Suppressor macrophage treated with lipopolysaccharide for 1 hour (primary cell): ENCODE results near the gene WSB1.

Source experiments
- DNase-seq, 3 donors: peaks; one replicate each; pipeline ENCODE4 v3.0.0-alpha.2; 2020 to 2022

The WSB1 gene

DNA sequence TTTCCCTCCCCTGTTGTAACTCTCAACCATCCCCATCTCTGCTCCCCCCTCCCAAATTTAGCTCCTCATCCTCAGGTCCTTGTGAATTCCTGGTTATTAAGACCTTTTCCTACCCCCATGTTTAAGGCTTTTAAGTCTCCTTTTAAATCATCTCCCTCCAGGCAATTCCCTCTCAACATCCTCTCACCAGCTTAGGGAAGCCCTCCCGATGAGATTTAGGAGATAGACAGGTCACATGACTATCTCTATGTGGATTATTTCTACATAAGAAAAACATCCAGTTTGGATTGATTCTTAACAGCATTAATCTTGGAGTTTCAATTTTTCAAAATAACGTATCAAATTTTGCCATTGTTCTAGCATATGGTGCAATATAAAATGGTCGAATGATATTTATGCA lies 12.5 kb upstream of the WSB1 start:
- DNase-seq: no peak

DNA sequence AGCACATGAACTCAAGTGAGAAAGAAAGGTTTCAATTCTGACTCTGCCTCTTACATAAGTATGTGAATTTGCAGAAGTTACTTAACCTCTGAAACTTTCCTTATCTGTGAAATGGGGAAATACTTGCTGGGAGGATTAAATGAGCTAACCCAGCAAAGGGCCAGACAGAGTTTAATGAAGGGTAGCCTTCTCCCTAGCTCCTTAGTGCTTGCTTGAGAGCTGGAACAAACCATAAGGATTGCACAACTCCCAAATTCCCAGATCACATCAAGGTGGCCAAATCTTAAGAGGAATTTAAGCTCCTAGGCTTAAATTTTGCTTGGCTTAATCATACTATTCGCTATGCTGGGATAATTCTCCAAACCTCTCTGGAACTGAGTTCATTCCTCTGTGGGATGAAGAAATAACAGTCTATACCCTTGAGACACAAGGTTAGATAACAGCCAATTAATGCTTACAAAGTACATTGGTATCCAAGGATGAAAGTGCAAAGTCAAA lies 11.8 kb upstream of the WSB1 start:
- peak; percentile 70 to 89 (median 87) for DNase-seq

DNA sequence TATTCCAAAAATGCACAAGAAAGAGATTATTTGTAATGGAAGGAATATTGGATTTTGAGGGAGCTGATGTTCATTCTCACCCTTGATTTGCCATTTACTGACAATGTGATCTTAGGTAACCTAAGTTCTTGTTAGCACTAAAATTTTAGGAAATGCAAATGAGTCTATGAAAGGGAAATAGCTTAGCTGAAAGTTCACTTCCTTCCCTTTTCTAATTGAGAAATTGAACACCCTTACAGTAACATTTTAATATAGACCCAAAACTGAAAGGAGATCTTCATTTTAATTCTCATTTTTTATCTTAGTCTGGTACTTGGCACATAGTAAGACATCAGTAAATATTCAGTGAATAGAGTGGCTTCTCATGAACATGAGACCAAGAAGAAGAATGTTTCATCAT lies 10.9 kb upstream of the WSB1 start:
- peak; percentile 32 to 81 (median 69) for DNase-seq

DNA sequence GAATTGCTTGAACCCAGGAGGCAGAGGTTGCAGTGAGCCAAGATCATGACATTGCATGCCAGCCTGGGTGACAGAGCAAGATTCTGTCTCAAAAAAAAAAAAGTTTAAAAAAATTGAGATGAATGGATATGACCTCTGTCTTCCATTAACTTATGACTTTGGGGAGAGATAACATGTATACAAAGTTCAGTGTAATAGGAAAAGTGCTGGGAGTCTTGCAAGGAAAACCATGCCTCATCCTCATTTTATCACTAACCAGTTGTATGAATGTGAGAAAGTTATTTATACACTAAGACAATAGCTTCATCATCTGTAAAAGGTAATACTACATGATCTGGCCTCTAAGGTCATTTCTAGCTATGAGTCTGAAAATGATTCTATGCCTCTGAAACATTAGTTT lies 10.2 kb upstream of the WSB1 start:
- DNase-seq: peak in 1 of 3 donors; percentile 10

DNA sequence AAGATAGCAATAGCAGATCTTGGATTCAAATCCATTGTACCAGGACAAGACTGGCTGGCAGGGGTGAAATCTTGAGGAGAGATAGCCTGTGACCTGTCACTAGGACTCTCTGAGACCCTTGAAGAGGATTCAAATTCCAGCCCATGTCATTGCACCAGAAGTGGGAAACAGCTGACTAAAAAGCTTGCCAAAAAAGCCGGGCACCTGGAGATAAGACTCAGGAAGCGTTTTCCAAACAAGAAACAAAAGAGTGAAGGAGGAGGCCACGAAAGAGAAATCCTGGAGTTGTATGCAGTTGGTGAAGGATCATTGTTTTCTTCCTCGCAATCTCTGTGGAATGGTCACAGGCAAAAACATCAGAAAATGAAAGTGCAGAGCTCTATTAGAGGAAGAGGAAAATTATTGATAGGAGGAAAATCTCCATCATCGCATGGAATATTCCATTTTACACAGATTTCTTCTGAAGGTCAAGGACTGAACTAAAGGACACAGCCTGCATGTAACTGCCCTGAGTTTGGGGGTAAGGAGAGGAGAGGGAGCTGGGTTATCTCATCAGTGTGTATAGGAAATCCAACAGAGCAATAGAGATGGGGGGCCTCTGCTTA lies 9.0 kb upstream of the WSB1 start:
- peak in 1 of 3 donors; percentile 17 for DNase-seq

DNA sequence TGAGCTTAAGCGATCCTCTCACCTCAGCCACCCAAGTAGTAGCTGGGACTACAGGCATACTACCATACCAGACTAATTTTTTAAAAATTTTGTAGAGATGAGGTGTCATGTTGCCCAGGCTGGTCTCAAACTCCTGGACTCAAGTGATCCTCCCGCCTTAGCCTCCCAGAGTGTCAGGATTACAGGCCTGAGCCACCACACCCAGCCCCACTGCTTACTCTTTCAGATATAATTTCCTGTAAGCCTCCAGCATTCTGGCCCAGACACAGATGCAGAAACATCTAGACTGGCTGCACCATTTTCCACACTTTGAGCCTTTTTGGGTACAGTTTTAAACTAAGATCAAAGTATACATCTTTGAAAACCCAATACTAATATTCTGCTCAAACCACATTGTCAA lies 8.4 kb upstream of the WSB1 start:
- DNase-seq: peak in 1 of 3 donors; percentile 16

DNA sequence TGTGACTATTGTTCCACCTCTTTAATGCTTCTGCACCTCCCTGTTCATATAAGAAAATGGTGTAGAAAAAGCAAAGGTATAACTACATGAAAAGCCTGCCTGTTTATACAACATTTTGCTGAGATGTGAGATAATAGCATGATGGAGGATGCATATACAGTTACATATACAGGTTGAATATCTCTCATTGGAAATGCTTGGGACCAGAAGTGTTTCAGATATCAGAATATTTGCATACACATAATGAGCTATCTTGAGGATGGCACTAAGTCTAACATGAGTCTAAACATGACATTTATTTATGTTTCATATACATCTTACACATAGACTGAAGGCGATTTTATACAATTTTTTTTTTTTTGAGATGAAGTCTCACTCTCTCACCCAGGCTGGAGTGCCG lies 5.7 kb upstream of the WSB1 start:
- DNase-seq: no peak

DNA sequence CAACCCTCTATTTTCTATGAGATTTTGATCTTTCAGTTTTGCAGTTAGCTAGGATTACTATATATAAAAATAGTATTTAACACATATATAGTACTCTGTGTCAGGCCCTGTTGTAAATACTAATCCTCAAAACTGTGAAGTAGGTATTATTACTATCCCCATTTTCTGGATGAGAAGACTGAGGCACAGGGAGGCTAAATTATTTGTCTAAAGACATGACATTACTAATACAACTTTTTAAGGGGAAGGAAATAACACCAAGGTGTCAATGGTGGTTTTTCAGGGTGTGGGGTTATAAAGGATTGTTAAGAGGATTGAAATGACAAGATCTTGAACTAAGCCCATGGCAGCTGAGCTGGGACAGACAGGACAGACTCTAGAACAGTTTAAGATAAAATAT lies 4.1 kb upstream of the WSB1 start:
- DNase-seq: no peak

DNA sequence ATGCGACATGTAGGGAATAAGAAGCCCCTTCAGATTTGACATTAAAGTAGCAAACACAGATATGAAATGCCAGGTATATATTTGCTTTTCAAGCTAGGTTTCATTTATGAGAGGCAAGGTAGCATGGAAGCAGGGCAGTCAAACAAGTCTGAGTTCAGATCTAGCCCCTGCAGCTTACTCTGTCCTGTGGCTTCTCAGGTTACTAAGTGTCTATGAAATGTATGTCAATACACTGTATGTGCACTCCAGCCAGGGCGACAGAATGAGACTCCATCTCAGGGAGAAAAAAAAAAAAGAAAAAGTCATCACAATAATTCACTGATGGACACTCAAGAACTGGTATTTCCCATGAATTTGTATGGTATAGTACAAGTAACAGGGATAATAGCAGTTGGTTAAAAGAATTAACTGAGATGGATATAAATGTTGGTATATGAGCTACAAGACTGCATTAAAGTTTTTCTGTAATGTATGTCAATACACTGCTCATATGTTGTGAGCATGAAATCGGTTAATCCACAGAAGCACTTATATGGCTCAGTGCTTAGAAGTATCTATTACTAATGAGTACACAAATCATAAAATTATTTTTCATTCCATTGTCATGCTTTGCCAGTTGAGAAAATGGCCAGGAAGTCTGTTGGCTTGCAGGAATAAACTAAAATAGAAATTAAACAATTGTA lies 2.9 kb upstream of the WSB1 start:
- DNase-seq: no peak

DNA sequence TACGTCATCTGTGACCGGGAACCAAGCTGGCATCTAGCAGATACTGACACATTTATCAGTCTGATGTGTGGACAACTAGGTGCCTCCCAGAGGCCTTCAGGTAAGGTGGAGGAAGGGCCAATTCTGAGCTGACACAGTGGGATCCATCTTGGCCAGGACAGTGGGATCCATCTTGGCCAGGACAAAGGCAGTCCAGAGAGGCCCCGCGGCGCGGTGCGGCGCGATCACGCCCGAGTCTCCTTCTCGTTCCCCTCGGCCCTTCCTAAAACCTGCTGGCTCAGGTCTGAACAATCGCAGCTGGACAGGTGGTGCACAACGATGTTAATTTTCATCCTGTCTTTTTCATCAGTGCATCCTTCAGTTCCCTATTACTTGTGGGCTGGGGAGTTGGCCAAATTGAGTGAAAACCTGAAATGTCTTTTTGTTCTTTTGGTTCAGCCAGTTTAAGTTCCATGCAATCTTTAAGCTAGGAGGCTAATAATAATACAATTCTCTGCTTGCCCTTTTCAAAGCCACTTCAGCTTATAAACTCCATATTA lies 486 bp upstream of the WSB1 start:
- DNase-seq: no peak

DNA sequence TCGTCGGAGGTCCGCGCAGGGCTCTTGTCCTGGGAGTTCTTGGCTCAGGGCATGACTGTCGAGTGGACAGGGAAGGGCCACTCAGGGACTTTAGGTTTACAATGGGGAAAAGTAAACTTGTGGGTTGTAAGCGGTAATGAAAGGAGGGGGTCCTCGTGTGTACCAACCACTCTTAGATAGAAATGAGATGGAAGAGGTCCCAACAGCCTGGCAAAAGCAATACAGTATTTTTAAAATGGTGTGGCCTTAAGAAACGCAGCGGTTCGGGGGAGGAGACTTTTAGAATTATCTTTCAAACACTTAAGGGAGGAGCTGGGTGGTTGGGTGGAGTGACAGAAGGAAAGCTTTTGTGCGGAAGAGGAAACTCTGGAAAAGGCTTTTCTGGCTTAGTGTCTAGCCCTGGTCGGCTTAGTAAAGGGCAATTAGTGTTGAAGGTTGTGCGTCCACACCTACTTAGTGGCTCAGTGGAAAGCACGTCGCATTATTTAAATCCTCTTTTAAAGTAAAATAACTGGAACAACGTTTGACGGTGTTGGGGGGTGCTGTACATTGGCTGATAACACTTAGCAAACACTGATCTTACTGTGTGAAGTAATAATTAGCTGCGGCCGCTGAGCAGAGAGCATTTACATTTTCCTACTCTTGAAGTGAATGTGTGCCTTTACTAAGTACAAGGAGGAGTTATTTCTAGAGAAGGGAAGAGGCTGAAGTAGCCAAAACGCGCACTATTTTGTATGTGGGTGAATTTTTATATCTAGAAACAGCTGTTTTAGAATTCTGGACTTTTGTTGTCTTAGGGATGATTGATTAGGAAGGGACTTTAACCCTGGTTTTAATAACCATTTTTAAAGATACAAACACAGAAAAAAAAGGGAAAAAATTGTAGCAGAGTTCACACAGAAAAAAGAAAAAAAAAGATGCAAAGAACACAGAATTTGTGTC lies 1.0 kb downstream of the WSB1 start:
- DNase-seq: peak; percentile 85 to 89 (median 87)

DNA sequence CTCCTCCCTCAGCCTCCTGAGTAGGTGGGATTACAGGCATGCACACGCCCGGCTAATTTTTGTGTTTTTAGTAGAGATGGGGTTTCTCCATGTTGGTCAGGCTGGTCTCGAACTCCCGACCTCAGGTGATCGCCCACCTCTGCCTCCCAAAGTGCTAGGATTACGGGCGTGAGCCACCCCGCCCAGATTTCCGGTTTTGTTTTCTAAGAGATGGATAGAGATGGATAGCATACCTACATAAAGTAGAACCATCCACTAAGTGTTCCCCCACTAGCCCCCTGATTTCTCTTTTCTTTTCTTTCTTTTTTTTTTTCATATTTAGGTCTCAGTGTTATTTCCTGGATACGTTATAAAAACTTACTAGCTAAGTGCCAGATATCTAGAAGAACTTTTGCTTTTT lies 2.0 kb downstream of the WSB1 start:
- DNase-seq: no peak

DNA sequence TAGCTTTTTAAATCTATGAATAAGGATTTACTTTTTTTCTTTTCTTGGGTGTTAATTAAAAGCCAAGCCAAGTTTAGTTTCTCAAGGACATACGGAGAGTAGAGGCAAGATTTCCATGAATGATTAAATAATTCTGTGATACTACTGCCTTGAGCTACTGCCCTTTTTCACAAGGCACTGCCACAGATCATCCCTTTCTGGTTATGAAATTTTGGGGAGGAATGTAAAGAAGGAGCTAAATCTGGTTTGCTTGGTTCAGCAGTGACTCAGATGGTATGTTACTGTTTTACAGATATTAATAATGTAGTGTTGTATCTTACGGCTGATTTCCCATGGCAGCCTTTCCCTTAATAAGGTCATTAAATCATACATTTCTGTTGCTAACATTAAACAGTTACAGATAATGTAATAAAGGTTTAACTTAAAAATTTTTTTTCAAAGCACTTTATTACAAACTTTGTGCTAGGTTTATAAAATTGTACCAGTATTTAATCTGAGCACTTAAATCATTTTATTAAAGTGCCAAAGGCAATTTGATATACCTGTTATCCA lies 2.6 kb downstream of the WSB1 start:
- DNase-seq: peak; percentile 54 to 77 (median 75)

DNA sequence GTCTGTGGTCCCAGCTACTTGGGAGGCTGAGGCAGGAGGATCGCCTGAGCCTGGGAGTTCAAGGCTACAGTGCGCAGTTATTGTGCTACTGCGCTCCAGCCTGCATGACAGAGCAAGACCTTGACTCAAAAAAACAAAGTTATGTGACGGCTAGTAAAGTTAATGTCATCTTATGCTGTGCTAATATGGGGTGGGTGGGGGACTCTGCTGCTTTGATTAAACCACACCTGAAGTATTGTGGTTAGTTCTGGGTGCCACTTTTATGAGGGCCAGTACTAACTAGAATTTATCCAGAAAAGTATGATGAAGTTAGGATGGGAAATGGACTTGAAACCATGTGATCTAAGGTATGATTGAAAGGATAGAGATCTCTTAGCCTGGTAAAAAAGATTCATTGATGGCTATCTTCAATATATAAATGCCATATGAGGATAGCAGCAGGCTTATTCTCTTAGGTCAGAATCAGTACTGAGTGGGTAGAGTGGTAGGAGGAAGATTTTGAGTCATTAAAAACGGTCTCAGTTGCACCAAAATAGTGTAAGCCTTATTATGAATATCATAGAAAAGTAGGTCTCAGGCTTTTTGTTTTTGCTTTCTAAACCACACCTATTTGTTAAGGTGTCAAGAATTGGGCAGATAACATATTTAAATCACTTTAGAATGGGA lies 5.6 kb downstream of the WSB1 start:
- DNase-seq: peak in 2 of 3 donors; percentile 47 to 52

DNA sequence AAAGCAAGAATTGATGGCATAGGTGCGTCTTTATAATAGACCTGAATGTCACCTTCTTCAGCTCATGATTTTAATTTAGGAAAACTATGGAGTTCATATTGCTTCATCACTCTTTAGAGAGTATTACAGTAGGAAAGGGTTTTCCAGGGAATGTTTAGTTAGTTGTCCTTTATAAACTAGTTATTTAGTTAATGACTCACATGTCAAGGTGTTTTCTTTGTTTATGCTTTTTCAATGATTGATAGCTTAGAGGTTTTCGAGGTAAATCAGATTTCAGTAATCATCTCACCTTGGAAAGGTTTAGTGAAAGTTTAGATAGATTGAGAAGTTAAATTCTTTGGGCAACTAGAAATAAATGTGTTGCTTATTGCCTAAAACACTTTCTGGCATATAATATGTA lies 9.8 kb downstream of the WSB1 start:
- DNase-seq: no peak

DNA sequence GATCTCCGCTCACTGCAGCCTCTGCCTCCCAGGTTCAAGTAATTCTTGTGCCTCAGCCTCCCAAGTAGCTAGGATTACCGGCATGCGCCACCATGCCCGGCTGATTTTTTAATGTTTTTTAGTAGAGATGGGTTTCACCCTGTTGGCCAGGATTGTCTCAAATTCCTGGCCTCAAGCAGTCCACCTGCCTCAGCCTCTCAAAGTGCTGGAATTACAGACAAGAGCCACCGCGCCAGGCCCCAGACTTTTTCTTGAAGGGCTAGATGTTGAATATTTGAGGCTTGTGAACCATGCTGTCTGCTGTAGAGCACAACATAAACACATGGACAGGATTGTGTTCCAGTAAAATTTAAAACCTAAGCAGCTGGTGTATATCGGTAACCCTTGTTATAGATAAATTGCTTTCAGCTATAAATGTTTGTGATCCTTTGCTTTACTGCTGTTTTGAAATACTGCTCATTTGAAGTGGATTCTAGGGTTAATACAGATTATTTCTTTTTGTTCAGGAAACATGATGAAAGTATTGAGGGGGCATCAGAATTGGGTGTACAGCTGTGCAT lies 12.4 kb downstream of the WSB1 start:
- no peak for DNase-seq

DNA sequence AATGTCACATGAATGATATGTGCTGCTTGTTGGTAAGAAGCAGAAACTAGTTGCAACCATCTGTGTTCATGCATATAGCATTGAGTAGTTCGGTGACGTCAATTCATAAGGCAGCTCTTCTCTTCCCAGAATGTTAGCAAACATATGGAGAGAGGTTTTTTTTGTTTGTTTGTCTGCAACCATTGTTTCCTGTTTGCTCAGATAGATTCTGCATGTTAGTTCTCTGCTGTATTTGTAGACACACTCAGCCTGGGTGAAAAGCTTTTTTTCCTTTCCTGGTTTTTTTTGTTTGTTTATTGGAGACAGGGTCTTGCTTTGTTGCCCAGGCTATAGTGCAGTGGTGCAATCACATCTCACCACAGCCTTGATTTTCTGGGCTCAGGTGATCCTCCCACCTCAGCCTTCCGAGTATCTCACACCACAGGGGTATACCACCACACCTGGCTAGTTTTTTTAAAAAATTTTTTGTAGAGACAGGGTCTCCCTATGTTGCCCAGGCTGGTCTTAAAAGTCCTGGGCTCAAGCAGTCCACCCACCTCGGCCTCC lies 16.7 kb downstream of the WSB1 start:
- no peak for DNase-seq

DNA sequence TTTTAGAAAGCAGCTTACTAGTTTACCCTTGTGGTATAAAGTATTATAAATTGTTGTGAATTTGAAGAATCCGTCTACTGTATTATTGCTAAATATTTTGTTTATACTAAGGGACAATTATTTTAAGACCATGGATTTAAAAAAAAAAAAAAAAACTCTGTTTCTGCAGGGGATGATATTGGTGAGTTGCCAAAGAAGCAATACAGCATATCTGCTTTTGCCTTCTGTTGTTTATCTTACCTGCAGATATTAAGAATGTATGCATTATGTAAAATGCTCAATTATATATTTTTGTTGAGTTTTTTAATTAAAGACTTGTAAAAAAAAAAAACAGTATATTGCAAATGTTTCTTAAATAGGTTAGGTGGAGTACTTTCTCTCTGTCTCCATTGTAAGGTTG lies 19.4 kb downstream of the WSB1 start:
- DNase-seq: no peak

DNA sequence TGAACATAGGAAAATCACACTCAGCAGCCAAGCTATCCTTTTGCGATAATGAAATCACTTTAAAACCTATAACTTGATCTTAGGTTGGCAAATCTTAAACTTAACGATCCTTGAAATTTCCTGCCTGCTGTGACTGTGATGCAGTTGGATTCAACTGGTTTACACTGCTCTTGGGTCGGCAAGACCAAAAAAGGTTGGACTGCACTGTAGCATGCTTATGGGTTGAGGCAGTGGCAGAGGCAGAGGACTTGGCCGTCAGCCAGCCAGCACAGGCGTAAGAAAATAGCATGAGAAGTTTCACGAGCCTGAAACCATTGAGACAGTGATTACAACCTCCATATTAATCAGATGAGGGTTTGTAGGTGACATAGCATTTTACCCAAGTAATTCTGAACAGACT lies 21.4 kb downstream of the WSB1 start:
- no peak for DNase-seq

DNA sequence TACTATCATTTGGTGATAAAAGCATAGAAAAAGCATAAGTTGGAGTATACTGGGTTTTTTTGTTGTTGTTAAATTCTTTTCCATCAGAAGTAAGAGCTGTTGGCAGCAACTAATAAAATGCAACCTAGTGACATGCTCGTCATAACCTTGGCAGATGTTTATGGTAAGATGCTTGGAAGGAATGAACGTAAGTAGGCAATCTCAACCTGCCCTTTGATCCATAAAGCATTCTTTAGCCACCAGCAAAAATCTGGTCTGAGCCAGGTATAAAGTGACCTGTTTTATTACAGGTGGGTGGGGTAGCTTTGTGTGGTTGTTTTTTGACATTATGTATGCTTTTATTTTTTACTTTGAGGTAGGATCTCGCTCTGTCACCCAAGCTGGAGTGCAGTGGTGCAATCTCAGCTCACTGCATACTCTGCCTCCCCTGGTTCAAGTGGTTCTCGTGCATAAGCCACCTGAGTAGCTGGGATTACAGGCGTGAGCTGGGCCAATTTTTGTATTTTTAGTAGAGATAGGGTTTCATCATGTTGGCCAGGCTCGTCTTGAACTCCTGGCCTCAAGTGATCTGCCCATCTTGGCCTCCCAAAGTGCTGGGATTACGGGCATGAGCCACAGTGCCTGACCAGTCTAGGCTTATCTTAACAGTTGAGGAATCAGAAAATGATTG lies 22.0 kb downstream of the WSB1 start:
- DNase-seq: no peak

DNA sequence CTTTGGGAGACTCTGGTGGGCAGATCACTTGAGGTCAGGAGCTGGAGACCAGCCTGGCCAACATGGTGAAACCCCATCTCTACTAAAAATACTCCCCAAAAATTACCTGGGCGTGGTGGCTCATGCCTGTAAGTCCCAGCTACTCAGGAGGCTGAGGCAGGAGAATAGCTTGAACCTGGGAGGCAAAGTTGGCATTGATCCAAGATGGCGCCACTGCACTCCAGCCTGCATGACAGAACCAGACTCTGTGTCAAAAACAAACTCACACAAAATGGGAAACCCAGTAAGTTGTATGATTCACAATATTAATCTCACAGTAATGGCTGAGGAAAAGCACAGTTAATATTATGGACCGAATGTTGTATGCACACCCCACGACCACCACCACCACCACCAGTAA lies 24.3 kb downstream of the WSB1 start:
- DNase-seq: no peak
